ENCODE data around the gene AGTPBP1.

AGTPBP1 gene

DNA sequence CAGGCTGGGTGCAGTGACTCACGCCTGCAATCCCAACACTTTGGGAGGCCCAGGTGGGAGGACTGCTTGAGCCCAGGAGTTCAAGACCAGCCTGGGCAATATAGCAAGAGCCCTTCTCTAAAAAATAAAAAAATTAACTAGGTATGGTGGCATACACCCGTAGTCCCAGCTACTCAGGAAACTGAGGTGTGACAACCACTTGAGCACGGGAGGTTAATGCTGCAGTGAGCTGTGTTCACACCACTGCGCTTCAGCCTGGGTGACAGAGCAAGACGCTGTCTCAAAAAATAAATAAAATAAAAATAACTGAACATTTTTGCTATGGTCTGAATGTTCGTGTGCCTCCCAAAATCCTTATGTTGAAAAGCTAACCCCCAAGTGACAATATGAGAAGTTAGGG, 24.5 kb downstream of the AGTPBP1 start:
- DNase-seq (ENCODE audit: low read depth in 3 of 3): no peak

DNA sequence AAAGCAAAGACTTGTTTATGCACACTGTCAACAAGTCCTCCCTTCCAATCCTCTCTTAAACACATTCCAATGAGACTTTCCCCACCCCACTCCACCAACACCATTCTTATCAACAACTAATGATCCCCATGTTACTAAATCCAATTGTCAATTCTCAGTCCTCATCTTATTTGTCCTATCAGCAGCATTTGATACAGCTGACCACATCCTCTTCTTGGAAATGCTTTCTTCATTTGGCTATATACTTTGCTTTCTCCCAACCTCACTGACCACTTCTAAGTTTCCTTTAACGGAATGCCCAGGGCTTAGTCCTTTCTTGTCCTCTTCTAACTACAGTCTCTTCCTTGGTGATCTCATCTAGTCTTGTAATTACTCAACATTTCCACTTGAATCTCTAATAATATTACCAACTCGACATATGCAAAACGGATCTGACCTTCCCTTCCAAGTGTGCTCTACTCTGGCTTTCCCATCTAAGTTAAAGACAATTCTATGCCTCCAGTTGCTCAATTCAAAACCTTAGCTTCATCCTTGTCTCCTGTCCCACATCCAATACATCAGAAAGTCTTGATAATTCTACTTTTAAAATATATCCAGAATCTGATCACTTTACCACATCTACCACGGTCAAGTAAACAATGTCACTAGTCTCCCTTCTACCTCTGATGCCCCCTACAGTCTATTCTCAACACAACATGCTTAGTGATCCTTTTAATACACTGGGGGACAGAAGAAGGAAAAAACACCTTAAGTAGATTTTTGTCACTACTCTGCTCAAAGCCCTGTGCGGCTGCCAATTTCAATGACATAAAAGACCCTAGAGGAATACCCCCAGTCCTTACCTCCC, 25.5 kb downstream of the AGTPBP1 start:
- no peak for DNase-seq (ENCODE audit: low read depth in 3 of 3)

DNA sequence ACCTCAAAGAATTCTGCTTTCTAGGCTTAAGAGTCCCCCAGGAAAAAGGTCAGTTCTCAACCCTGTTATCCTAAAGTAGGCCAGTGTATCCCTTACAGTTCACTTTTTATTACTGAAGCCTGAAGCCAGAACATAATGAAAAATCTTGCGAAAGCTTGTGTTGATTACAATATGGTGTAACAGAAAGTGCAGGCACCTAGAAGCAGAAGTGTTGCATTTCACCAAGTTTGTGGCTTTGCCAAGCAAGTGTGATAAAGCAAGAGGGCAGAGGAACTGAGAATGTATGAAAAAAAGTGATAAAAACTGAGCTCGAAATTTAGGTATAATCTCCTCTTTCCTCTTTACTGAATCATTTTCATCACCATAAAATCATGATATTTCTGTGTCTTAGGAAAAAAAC, 26.2 kb downstream of the AGTPBP1 start:
- DNase-seq (ENCODE audit: low read depth in 3 of 3): no peak

DNA sequence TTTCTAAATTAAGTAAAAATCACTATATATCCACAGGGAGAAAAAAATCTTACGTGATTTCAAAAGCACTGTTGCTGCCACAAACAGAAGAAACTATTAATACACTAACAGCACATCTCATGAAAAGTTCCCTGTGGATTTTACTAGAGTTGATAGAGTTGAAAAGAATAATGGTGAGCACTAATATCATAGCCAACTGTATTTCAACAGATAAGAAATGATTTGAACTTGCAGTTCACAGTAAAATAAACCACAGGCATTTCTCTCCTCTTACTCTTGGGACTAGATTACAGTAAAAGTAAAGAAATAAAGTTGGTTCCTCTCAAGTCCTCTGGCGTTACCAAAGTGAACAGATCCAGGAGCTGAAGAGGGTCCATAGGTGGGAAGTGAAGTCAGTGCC, 27.9 kb downstream of the AGTPBP1 start:
- DNase-seq (ENCODE audit: low read depth in 3 of 3): no peak

DNA sequence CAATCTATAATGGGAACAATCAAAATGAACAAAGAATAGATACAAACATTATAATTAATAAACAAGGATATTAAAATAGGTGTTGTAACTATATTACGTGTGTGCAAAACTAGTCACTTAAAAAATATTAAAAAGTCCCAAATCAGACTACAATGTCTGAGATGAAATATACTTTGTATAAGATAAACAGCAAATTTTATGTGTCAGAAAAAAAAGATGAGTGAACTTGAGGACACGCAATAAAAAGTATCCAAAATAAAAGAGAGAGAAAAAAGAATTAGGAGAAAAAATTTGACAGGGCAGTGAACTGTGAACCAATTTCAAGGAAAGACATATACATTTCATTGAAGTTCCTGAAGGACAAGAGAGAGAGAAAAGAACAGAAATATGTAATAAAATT, 37.0 kb downstream of the AGTPBP1 start:
- no peak for DNase-seq (ENCODE audit: low read depth in 3 of 3)

DNA sequence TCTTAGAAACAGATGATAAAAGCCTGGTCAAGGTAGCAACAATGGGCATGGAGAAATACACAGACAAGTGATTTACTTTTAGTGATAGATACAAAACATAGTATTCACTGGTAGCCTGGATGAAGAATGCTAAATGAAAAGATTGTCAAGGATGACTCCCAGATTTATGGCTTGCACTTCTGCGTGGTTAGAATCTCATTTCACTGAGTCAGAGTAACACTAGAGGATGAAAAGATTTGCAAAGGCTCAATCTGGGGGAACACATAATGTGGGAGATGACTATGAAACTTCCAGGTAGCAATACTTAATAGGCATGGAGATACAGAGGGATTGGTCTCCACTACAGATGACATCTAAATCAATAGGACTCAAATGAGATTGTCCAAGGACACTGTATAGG, 38.4 kb downstream of the AGTPBP1 start:
- DNase-seq (ENCODE audit: low read depth in 3 of 3): no peak

DNA sequence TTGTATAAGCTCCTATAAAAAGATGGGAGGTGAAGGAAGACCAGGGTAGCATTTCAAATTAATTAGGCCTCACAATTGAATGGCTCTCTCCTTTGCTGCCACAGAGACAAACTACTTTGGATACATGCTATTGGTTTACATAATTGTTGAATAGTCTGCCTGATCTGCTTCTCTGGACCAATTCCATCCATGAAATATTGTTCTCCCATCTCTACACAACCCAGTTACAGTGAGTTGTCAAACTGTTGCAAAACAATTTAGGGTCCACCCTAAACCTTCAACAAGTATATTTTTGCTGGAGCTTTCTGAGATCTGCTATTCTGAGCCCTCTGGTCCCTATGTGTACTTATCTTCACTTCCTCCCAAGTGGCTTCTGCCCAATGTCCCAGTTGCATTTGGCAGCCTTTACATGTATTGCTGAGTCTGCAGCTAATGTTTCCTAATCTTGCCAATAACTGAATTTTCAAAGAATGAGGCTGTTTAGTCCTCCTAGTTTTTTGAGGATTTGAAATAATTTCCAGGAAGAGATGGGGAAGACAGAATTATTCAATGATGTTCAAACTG, 38.9 kb downstream of the AGTPBP1 start:
- DNase-seq (ENCODE audit: low read depth in 3 of 3): no peak

DNA sequence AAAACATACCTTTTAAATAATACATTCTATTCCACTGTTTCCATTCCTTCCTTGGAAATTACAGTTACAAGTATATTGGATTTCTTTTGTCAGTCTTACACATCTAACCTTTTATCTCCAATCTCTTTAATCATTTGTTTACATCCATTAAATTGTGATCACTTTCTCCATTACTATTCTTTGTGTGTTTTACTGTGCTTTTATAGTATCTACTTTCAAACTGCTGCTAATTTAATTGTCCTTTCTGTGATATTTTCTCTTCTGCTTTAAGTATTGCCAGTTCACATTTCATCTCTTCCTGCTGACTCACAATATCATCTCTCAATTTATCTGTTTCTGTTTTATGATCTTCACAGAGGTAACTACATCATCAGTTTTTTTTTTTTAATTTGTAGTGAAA, 39.6 kb downstream of the AGTPBP1 start:
- no peak for DNase-seq (ENCODE audit: low read depth in 3 of 3)

DNA sequence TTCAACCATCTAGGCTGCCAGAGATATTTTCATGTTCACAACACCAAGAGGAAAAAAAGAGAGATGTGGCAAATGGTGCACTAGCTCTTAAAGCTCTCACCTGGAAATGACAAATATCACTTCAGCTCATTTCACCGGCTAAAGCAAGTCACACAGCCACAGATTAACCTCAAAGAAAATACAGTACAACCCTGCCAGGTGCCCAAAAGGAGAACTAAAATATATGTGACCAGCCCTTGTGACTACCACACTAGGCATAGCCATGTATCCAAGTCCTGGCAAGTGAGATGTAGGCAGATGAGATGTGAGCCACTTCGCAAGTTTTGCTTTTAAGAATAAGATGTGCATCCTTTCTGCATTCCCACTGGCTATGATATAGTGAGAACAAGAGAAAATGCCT, 41.4 kb downstream of the AGTPBP1 start:
- DNase-seq (ENCODE audit: low read depth in 3 of 3): no peak

DNA sequence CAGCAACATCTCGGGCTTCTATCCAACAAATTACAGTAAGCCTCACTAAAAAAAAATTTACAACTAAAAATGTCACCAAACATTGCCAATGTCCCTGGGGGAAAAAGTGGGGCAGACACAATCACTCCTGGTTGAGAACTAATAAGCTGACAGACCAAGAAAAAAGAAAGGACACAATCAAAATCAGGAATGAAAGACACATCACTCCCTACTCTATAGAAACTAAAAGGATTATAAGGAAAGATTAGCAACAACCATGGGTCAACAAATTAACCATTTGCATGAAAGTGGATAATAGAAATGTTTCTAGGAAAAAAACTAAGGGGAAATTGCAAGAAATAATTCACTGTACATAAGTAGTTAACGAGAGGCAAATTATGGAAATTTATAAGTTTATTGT, 53.4 kb downstream of the AGTPBP1 start:
- no peak for DNase-seq (ENCODE audit: low read depth in 3 of 3)

DNA sequence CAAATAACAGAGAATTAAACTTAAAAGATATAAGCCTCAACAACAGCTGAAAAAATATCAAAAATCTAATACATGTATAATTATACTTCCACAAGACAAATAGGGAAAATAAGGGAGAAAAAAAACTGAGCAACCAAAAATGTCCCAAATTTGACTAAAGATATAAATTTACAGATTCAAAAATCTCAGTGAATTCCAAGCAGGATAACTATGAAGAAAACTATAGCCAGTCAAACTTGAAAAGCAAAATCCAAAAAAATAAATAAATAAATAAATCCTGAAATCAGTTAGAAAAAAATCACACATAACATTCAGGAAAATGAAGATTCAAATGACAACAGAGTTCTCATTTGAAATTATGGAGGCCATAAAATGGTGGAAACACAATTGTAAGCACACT, 56.7 kb downstream of the AGTPBP1 start:
- no peak for DNase-seq (ENCODE audit: low read depth in 3 of 3)

DNA sequence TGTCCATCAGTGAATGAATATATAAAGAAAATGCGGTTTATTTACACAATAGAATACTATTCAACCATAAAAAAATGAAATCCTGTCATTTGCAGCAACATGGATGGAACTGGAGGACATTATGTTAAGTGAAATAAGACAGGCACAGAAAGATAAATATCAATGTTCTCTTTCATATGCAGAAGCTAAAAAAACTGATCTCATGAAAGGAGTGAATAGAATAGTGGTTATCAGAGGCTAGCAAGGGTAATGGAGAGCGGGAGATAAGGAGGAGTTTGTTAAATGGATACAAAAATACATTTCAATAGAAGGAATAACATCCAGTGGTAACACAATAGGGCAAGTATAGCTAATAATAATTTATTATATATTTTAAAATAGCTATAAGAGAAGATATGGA, 65.0 kb downstream of the AGTPBP1 start:
- DNase-seq (ENCODE audit: low read depth in 3 of 3): no peak

DNA sequence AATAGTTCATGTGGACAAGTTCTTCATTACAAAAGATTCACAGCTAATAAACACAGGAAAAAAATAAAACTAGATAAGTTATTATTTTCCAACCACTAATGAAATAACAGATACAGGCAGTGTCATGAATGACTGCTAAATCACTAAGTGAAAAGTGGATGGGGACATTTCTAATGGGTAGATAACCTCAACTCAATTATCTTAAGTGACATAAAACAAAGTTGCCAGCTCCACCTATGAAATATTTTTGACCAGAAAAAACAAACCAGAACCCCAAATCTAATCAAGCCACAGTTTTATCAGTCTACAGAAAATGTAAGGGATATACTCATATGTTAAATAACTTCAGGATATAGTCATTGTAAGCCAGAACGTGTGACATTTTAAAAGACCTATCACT, 74.4 kb downstream of the AGTPBP1 start:
- no peak for DNase-seq (ENCODE audit: low read depth in 3 of 3)

DNA sequence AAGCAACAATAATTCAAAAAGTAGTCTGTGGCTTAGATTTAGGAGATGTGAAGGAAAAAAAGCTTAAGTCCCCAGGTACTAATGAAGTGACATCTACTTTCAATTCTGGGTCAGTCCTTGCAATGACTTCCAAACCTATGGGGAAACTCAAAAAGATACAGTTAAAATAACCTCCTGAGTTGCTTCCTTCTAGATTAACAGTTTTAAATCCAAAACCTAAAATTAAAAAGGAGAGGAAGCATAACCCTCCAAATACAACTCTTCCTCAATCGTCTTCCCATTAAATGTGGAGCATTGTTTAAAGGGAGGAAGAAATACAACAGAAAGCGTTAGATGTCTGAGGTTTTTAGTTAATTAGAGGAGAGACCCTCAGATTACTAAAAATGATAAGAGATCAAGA, 75.7 kb downstream of the AGTPBP1 start:
- no peak for DNase-seq (ENCODE audit: low read depth in 3 of 3)

DNA sequence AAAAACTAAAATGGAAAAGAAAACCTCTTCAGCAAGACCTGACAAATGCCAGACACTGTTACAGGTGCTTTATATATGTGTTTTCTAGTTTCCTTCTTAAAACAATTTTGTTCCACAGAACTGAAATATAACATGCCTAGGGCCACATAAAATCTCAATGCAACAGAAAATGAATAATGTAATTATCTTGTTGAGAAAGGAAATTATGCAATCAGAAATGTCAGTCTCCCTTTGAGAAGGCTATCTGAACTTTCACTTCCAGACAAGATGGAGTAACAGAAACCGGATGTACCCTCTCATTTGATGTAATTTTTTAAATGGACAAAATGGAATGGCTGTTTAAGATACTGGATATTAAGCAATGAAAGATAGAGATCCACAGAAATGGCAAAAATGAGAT, 79.2 kb downstream of the AGTPBP1 start:
- no peak for DNase-seq (ENCODE audit: low read depth in 3 of 3)

DNA sequence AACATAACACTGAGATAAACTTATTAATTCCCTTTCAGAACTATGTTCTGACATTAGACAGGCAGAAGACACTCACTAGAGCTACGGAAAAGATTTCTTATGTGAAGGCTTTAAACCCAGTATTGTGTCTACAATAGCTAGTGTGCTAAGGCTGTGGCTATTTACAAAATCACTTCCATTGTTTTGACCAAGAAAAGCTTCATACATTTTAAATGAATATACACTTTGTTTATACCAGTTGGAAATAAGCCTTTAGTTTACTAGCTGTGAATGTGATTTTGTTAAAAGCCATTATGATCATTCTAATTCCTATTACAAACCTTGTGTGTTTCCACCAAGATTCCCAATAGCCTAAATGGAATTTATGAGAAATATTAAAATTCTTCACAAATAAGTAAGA, 83.0 kb downstream of the AGTPBP1 start:
- no peak for DNase-seq (ENCODE audit: low read depth in 3 of 3)

DNA sequence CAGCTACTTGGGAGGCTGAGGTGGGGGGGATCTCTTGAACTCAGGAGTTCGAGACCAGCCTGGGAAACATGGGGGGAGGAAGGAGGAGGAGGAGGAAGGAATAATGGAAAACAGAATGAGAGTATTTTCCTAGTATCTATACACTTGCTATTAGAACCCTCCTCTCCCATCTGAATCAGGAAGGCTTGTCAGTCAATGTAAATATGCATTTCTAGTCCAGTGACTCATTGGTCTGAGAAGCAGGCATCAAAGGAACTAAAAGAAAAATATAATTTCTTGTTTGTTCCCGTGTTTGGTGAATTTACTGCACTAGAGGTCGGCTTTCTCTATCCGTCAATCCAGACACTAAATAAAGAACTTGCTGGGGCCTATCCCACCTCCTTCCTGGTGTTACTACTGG, 88.6 kb downstream of the AGTPBP1 start:
- no peak for DNase-seq (ENCODE audit: low read depth in 3 of 3)

DNA sequence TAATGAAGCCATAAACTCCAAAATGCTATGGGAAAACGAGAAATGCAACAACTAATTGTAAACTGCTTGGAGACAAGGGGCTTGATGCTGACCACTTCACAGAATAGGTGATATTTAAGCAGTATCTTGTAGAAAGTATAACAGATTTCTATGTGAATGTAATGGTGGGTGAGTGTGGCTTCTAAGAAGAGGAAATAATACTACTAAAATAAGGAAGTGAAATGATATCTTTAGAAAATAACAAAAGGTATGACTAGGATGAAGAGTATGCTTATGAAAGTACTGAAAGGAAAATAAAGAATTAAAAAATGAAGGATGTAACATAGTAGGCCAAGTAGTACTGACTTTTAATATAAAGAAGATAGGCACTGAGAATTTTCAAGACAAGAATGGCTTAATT, 94.2 kb downstream of the AGTPBP1 start:
- no peak for DNase-seq (ENCODE audit: low read depth in 3 of 3)

DNA sequence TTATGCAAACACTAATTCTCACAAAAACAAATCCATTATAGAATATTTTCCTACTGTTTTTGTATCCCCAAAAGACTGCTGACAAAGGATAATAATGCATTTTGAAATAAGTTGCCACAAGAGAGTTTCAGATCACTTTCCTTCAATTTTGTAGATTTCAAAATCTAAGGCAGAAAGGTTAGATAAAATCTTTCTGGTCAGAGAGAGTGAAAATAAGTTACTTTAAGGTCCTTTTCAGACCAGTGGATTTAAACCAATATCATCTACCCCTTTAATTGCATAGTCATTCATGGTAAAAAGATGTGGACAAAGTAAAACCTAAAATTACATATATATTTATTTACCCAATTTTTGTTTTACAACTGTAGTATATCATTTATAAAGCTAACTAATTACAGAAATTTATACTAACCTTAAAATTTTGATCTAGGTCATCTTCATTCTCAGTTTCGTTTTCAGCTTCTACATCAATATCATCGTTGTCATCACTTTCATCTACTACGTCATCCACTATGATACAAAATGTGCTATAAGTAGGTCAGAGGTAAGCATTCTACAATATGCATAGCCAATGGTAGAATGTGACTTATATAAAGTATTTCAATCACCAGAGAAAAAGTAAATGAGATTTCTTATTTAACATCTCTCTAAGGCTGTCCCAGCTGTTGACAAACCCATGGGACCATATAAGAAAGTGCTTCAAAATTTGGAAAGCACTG, 95.7 kb downstream of the AGTPBP1 start:
- no peak for DNase-seq (ENCODE audit: low read depth in 3 of 3)

DNA sequence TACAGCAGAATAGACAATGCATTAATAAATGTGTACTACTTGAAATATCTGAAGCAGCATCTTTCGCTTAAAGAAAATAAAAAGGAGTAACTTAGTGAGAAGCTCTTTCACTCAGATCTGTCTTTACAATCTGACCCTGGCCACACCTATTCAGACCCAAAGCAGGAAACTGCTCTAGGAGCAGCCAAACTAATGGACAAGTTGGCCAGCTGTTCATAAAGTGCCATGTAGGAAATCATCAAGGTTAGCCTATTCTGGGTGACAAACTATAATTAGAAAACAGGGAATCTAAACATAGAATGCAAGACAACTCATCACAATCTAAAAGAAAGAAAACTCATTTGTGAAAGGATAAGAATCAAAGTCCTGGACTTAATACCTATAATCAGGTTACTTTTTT, 101.3 kb downstream of the AGTPBP1 start:
- DNase-seq (ENCODE audit: low read depth in 3 of 3): no peak

DNA sequence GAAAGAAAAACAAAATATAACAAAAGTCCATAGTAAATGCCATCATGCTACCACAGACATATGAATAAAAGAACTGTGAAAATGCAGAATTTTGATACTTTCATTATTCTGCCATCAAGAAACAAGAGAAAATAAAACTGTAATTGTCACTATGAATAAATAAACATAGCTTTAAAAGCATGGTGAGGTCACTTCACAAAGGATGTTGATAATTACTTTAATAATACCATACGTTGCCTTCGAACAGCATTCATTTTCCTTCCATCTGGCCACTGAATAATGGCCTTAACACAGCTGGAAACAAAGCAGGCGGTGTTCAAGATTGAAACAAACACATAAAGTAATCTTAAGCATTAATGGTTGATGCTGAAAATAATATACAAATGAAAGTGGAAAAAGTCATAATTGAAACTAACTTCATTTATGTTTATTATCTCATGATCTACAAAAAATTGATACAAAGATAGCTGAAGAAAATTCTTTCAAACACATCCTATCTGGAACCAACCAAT, 102.0 kb downstream of the AGTPBP1 start:
- DNase-seq (ENCODE audit: low read depth in 3 of 3): no peak

DNA sequence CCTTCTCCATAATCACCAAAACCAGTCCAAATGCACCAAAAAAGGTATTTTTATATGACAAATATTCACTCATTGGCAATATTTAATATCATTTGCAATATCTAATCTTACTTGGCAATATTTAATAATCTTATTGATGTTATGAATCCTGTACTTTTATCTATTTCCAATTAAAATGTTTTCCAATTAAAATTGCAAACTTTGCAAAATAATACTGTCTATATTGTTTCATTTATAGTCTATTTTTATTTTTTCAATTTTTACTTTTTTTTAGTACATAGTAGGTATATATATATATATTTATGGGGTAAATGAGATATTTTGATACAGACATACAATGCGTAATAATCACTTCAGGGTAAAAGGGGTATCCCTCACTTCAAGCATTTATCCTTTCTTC, 109.9 kb downstream of the AGTPBP1 start:
- no peak for DNase-seq (ENCODE audit: low read depth in 3 of 3)

DNA sequence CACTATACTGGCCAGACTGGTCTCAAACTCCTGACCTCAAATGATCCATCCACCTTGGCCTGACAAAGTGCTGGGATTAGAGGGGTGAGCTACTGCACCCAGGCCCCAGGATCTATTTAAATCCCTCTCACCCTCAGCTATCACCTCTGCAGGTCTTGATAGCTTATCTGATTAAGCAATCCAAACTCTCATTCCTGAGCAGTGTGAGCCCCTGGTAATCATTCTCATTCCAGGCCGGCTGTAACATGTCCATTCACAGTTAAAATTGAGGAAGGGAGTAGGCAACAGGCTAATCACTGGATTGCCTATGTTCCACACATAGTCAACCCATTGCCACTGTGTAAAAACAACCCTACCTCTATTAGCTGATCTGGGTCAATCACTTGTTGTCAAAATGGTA, 111.1 kb downstream of the AGTPBP1 start:
- DNase-seq (ENCODE audit: low read depth in 3 of 3): no peak

All from stimulated activated CD4-positive, alpha-beta T cell treated with anti-CD3 and anti-CD28 coated beads, TNF-alpha, amount 100 ng/mL, for 48 hours (primary cell).